Fibroblast of pulmonary artery (primary cell): ENCODE measurements around the gene RPP40.
A peak's percentile ranks its signal among the peaks of the same experiment; 100 is the strongest.

Experiments used
- DNase-seq: peaks from one replicate; pipeline ENCODE4 v3.0.0-alpha.2; 2010; ENCODE audit warnings: low read depth
- H3K4me3 ChIP-seq: replicated peaks from 2 replicates; pipeline ENCODE4 v1.5.1; 2011; ENCODE audit warnings: low read depth, mild to moderate bottlenecking, control low read depth, low read length, moderate library complexity
- CTCF ChIP-seq: IDR thresholded peaks from 2 replicates; pipeline ENCODE4 v1.5.1; 2011; ENCODE audit warnings: mild to moderate bottlenecking, control low read depth, low read length, inconsistent platforms; ENCODE audit errors: missing control alignments

Gene RPP40

GRCh38 chr6:4972438-4972837, 31.4 kb downstream of the RPP40 start:
- no peak overlapping the region for H3K4me3 ChIP-seq
- TF ChIP-seq CTCF, result no peak
- no peak for DNase-seq

- TF ChIP-seq CTCF, result no peak
- DNase-seq, result no peak
- H3K4me3 ChIP-seq, result no peak overlapping the region
These were observed 32.0 kb downstream of the RPP40 start for GRCh38 chr6:4971851-4972250.

GRCh38 chr6:4970739-4971395, 33.0 kb downstream of the RPP40 start:
- TF ChIP-seq CTCF, result no peak
- DNase-seq, result no peak
- no peak overlapping the region for H3K4me3 ChIP-seq

GRCh38 chr6:4969609-4970285, 34.1 kb downstream of the RPP40 start:
- H3K4me3 ChIP-seq, result no peak overlapping the region
- no peak for DNase-seq
- no peak for TF ChIP-seq CTCF

GRCh38 chr6:4967301-4968030, 36.4 kb downstream of the RPP40 start:
- peak; percentile 19 for DNase-seq
- no peak for TF ChIP-seq CTCF
- H3K4me3 ChIP-seq, result no peak overlapping the region

GRCh38 chr6:4965562-4966389, 38.1 kb downstream of the RPP40 start:
- DNase-seq, result no peak
- no peak overlapping the region for H3K4me3 ChIP-seq
- no peak for TF ChIP-seq CTCF
